Smooth muscle cell of the brain vasculature (primary cell): ENCODE measurements around the gene RRP15.
A peak's percentile ranks its signal among the peaks of the same experiment; 100 is the strongest.
"Not testable (repeated sequence)": the region's sequence is repeated elsewhere in the genome, so short reads cannot be mapped to it uniquely, and the experiment has no call there.

Experiments used
- DNase-seq: peaks from one replicate; pipeline ENCODE4 v3.0.0-alpha.2; 2012; ENCODE audit warnings: low read depth, low spot score

The RRP15 gene

GRCh38 chr1:218297461-218297860 lies 12.4 kb downstream of the RRP15 start:
- no peak for DNase-seq

- DNase-seq, result no peak
Observed at GRCh38 chr1:218297867-218298266, 12.8 kb downstream of the RRP15 start.

GRCh38 chr1:218298398-218298797 lies 13.3 kb downstream of the RRP15 start:
- no peak for DNase-seq

- DNase-seq, result peak; percentile 20
Observed at GRCh38 chr1:218299416-218299815, 14.3 kb downstream of the RRP15 start.

GRCh38 chr1:218301217-218301616 lies 16.1 kb downstream of the RRP15 start:
- DNase-seq, result no peak

- DNase-seq, result no peak
Observed at GRCh38 chr1:218302155-218302554, 17.1 kb downstream of the RRP15 start.

GRCh38 chr1:218303176-218303879 lies 18.2 kb downstream of the RRP15 start:
- DNase-seq, result no peak

GRCh38 chr1:218304281-218305039 lies 19.4 kb downstream of the RRP15 start:
- DNase-seq, result peak; percentile 50

GRCh38 chr1:218305472-218306064 lies 20.5 kb downstream of the RRP15 start:
- DNase-seq, result no peak

GRCh38 chr1:218312509-218312908 lies 27.4 kb downstream of the RRP15 start:
- DNase-seq, result no peak

- no peak for DNase-seq
Observed at GRCh38 chr1:218314316-218314715, 29.2 kb downstream of the RRP15 start.

GRCh38 chr1:218315638-218316037 lies 30.5 kb downstream of the RRP15 start:
- DNase-seq, result no peak

- no peak for DNase-seq
Observed at GRCh38 chr1:218317061-218317460, 32.0 kb downstream of the RRP15 start.

- not testable (repeated sequence) for DNase-seq
Observed at GRCh38 chr1:218320182-218320581, 35.1 kb downstream of the RRP15 start.

- no peak for DNase-seq
Observed at GRCh38 chr1:218322762-218323161, 37.7 kb downstream of the RRP15 start.

- no peak for DNase-seq
Observed at GRCh38 chr1:218323568-218324225, 38.6 kb downstream of the RRP15 start.

GRCh38 chr1:218324226-218324580 lies 39.1 kb downstream of the RRP15 start:
- DNase-seq, result no peak

- no peak for DNase-seq
Observed at GRCh38 chr1:218328769-218329168, 43.7 kb downstream of the RRP15 start.

- DNase-seq, result no peak
Observed at GRCh38 chr1:218330043-218330623, 45.0 kb downstream of the RRP15 start.

GRCh38 chr1:218332416-218332815 lies 47.3 kb downstream of the RRP15 start:
- no peak for DNase-seq

GRCh38 chr1:218336328-218336727 lies 51.2 kb downstream of the RRP15 start:
- DNase-seq, result peak; percentile 85

GRCh38 chr1:218339267-218339831 lies 54.3 kb downstream of the RRP15 start:
- no peak for DNase-seq
